ENCODE measurements around the gene SIGLEC14. TPM values are rescaled to one million over a fixed set of nuclear protein-coding genes. Genes with fewer than 3 reads are reported as not detected.
A peak's percentile ranks its signal among the peaks of the same experiment; 100 is the strongest.
"Not testable (repeated sequence)": the region's sequence is repeated elsewhere in the genome, so short reads cannot be mapped to it uniquely, and the experiment has no call there.

Gene SIGLEC14
- total RNA-seq, 4 donors from 2014 or later = 0.97 to 2.9 TPM; not detected in 2

GRCh38 chr19:51686171-51686570 is 39.5 kb upstream of the SIGLEC14 start:
- no peak overlapping the region for H3K4me3 ChIP-seq
- 45 to 51% methylated on average over 2 of the region's 2 CpGs for WGBS, 2 donors
- H3K27me3 ChIP-seq = no peaks in the 10 kb centered on the region
- DNase-seq = no peak
- H3K27ac ChIP-seq = no peak overlapping the region
- no peaks in the 10 kb centered on the region for H3K36me3 ChIP-seq
- H3K9me3 ChIP-seq = no peaks in the 10 kb centered on the region
- intact Hi-C loops (cut with DNase I) = no loop called here
- H3K4me1 ChIP-seq = peaks cover 11 to 44% (median 20%) of the 10 kb centered on the region in 3 donors
- TF ChIP-seq CTCF (IDR thresholded peaks at IDR 0.05) = no peak
- no peak for TF ChIP-seq POLR2A (IDR thresholded peaks at IDR 0.05)

DNA sequence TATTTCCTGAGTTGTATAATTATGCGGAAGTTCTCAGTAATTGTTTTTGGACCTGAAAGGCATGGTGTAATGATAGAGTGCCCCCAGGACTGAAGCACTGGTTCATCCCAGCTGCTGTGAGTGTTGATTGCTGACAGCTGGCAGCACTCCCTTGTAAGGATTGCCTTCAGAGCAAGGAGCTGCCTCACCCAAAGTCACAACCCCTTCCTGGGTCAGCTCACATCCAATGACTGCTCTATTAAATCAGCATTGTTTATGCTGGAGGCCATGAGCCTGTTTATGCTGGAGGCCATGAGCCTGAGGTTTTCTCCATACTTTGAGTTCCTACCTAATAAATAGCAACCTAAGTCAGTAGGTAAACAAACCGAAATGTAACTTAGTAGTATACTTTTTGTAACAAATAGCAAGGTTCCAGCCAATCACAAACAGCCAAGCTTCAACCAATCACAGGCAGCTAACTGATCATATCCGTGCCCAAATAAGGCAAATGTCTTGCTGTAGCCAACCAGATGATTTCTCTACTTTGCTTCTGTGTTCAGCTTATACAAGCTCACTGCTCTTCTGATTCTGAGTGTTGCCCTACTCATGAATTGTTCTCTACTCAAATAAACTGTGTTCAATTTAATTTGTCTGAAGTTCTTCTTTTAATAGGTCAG is 34.8 kb upstream of the SIGLEC14 start:
- intact Hi-C loops (cut with DNase I) = no loop called here
- H3K27me3 ChIP-seq = peaks cover 0 to 15% (median 0%) of the 10 kb centered on the region in 4 donors
- H3K36me3 ChIP-seq = no peaks in the 10 kb centered on the region
- WGBS, 2 donors = 48 to 58% methylated on average over 3 of the region's 3 CpGs
- no peak for DNase-seq
- no peak for TF ChIP-seq POLR2A (IDR thresholded peaks at IDR 0.05)
- TF ChIP-seq CTCF (IDR thresholded peaks at IDR 0.05) = no peak
- no peak overlapping the region for H3K4me3 ChIP-seq
- no peaks in the 10 kb centered on the region for H3K9me3 ChIP-seq
- no peak overlapping the region for H3K27ac ChIP-seq
- no peaks in the 10 kb centered on the region for H3K4me1 ChIP-seq

- Histone ChIP-seq H3K4me3 (no peak overlapping the region), H3K27ac (no peak overlapping the region), H3K4me1 (no peaks in the 10 kb centered on the region), H3K27me3 (peaks cover 0 to 15% (median 0%) of the 10 kb centered on the region in 4 donors), H3K9me3 (no peaks in the 10 kb centered on the region), H3K36me3 (no peaks in the 10 kb centered on the region)
- DNase-seq = no peak
- 83 to 89% methylated on average over 1 of the region's 1 CpG for WGBS, 2 donors
- no peak for TF ChIP-seq POLR2A (IDR thresholded peaks at IDR 0.05)
- no peak for TF ChIP-seq CTCF (IDR thresholded peaks at IDR 0.05)
- intact Hi-C loops (cut with DNase I) = no loop called here
Measured at GRCh38 chr19:51680474-51680873, 33.8 kb upstream of the SIGLEC14 start.

GRCh38 chr19:51676566-51677083 is 30.0 kb upstream of the SIGLEC14 start:
- 59 to 65% methylated on average over 7 to 10 of the region's 11 CpGs for WGBS, 2 donors
- Histone ChIP-seq H3K27me3 (peaks cover 0 to 15% (median 0%) of the 10 kb centered on the region in 4 donors), H3K9me3 (no peaks in the 10 kb centered on the region), H3K4me1 (no peaks in the 10 kb centered on the region), H3K27ac (no peak overlapping the region), H3K36me3 (no peaks in the 10 kb centered on the region), H3K4me3 (no peak overlapping the region)
- DNase-seq = no peak
- intact Hi-C loops (cut with DNase I) = no loop called here
- no peak for TF ChIP-seq POLR2A (IDR thresholded peaks at IDR 0.05)
- TF ChIP-seq CTCF (IDR thresholded peaks at IDR 0.05) = no peak

DNA sequence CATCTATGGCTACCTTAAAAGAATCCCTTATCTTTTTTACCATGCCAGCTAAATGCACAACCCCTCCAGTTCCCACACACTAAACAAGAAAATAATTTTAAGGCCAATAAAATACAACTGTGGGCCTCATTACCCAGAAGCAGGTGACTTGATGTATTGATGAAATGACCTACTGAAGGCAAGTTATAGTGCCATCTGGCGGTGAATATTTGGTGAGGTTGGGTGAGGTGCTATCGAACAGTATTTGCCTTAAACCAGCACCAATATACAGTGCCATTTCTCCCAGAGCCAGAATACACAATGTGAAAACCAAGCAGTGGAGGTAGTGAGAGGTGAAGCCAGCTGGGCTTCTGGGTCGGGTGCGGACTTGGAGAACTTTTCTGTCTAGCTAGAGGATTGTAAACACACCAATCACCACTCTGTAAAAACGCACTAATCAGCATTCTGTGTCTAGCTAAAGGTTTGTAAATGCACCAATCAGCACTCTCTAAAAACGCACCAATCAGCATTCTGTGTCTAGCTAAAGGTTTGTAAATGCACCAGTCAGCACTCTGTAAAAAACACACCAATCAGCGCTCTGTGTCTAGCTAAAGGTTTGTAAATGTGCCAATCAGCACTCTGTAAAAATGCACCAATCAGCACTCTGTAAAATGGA is 29.4 kb upstream of the SIGLEC14 start:
- intact Hi-C loops (cut with DNase I); DNase-seq; H3K36me3 ChIP-seq; H3K4me1 ChIP-seq; H3K9me3 ChIP-seq; H3K27ac ChIP-seq; H3K4me3 ChIP-seq: not testable (repeated sequence)
- H3K27me3 ChIP-seq = peaks cover 0 to 15% (median 0%) of the 10 kb centered on the region in 4 donors
- WGBS, 2 donors = 63 to 65% methylated on average over 7 of the region's 7 CpGs
- peak in 4 of 6 experiments; percentile 8 to 41 (median 24) for TF ChIP-seq CTCF (IDR thresholded peaks at IDR 0.05)
